ENCODE results near the gene NUP210. TPM values are rescaled to one million over a fixed set of nuclear protein-coding genes. Genes with fewer than 3 reads are reported as not detected.

The NUP210 gene
- total RNA-seq, 4 donors from 2014 or later: 11.6 to 81.7 (median 29.8) TPM

GRCh38 chr3:13462125-13462629 lies 42.1 kb upstream of the NUP210 start:
- no peak for DNase-seq
- no peak for TF ChIP-seq POLR2A (IDR thresholded peaks at IDR 0.05)
- no peak for TF ChIP-seq CTCF (IDR thresholded peaks at IDR 0.05)

GRCh38 chr3:13461169-13462124 lies 41.3 kb upstream of the NUP210 start:
- no peaks in the 10 kb centered on the region for H3K27me3 ChIP-seq
- H3K4me1 ChIP-seq: no peaks in the 10 kb centered on the region
- H3K36me3 ChIP-seq: no peaks in the 10 kb centered on the region
- TF ChIP-seq CTCF (IDR thresholded peaks at IDR 0.05) (peak in 5 of 6 experiments; percentile 45 to 75 (median 61)), POLR2A (IDR thresholded peaks at IDR 0.05) (no peak)
- no peak overlapping the region for H3K4me3 ChIP-seq
- H3K9me3 ChIP-seq: no peaks in the 10 kb centered on the region
- DNase-seq: peak; percentile 50 to 77 (median 77)
- no peak overlapping the region for H3K27ac ChIP-seq

More at GRCh38 chr3:13462125-13462629, 42.1 kb upstream of the NUP210 start:
- H3K9me3 ChIP-seq: no peaks in the 10 kb centered on the region
- no peaks in the 10 kb centered on the region for H3K36me3 ChIP-seq
- no peaks in the 10 kb centered on the region for H3K4me1 ChIP-seq
- H3K27ac ChIP-seq: no peak overlapping the region
- no peaks in the 10 kb centered on the region for H3K27me3 ChIP-seq
- H3K4me3 ChIP-seq: no peak overlapping the region

GRCh38 chr3:13460341-13460736 lies 40.2 kb upstream of the NUP210 start:
- H3K4me3 ChIP-seq: no peak overlapping the region
- H3K27ac ChIP-seq: no peak overlapping the region
- no peaks in the 10 kb centered on the region for H3K4me1 ChIP-seq
- no peak for TF ChIP-seq CTCF (IDR thresholded peaks at IDR 0.05)
- no peak for TF ChIP-seq POLR2A (IDR thresholded peaks at IDR 0.05)
- H3K36me3 ChIP-seq: no peaks in the 10 kb centered on the region
- H3K9me3 ChIP-seq: no peaks in the 10 kb centered on the region
- no peaks in the 10 kb centered on the region for H3K27me3 ChIP-seq
- no peak for DNase-seq

GRCh38 chr3:13459605-13460340 lies 39.7 kb upstream of the NUP210 start:
- TF ChIP-seq POLR2A (IDR thresholded peaks at IDR 0.05) (no peak), CTCF (IDR thresholded peaks at IDR 0.05) (no peak)
- Histone ChIP-seq H3K27ac (no peak overlapping the region), H3K27me3 (no peaks in the 10 kb centered on the region), H3K36me3 (no peaks in the 10 kb centered on the region), H3K9me3 (no peaks in the 10 kb centered on the region), H3K4me1 (no peaks in the 10 kb centered on the region), H3K4me3 (no peak overlapping the region)
- no peak for DNase-seq

GRCh38 chr3:13457593-13457992 lies 37.5 kb upstream of the NUP210 start:
- Histone ChIP-seq H3K4me1 (no peaks in the 10 kb centered on the region), H3K27me3 (no peaks in the 10 kb centered on the region), H3K9me3 (no peaks in the 10 kb centered on the region), H3K4me3 (no peak overlapping the region), H3K27ac (no peak overlapping the region), H3K36me3 (no peaks in the 10 kb centered on the region)
- no peak for DNase-seq
- TF ChIP-seq CTCF (IDR thresholded peaks at IDR 0.05): no peak
- TF ChIP-seq POLR2A (IDR thresholded peaks at IDR 0.05): no peak
